Hematopoietic multipotent progenitor cell treated with erythropoietin and hydrocortisone succinate and interleukin-3 and kit ligand, for 6 days (in vitro differentiated cells): Measurements from ENCODE around the gene PCDH1.

ENCODE experiments used
- DNase-seq: peaks from one replicate; pipeline ENCODE4 v3.0.0-alpha.2; 2015

PCDH1 gene

GRCh38 chr5:141805874-141806595 is 72.2 kb downstream of the PCDH1 start:
- DNase-seq = no peak

GRCh38 chr5:141804475-141804874 is 73.7 kb downstream of the PCDH1 start:
- DNase-seq = no peak
